Astrocyte of the spinal cord (primary cell): Measurements from ENCODE around the gene KCNC4.

Experiments
- DNase-seq: peaks from one replicate; pipeline ENCODE4 v3.0.0; 2011; ENCODE audit warnings: low read depth, low spot score
- H3K4me3 ChIP-seq: 2 replicates; pipeline ENCODE4 v1.5.1; 2011; ENCODE audit warnings: low read depth, mild to moderate bottlenecking, low read length, moderate library complexity
- in situ Hi-C: cut with HindIII; loops from 2 replicates; pipeline ENCODE4 v1.10.0; 2017; ENCODE audit warnings: low sequenced_read_pairs
- TF ChIP-seq, protein P1 (sequence below): IDR thresholded peaks from 2 replicates; pipeline ENCODE4 v1.5.1; 2012; ENCODE audit warnings: low read depth, mild to moderate bottlenecking, low read length, inconsistent platforms

Gene KCNC4

GRCh38 chr1:110165761-110166231, 44.3 kb upstream of the KCNC4 start:
- in situ Hi-C loops: no loop called here
- no peak for DNase-seq
- TF ChIP-seq, protein P1, sequence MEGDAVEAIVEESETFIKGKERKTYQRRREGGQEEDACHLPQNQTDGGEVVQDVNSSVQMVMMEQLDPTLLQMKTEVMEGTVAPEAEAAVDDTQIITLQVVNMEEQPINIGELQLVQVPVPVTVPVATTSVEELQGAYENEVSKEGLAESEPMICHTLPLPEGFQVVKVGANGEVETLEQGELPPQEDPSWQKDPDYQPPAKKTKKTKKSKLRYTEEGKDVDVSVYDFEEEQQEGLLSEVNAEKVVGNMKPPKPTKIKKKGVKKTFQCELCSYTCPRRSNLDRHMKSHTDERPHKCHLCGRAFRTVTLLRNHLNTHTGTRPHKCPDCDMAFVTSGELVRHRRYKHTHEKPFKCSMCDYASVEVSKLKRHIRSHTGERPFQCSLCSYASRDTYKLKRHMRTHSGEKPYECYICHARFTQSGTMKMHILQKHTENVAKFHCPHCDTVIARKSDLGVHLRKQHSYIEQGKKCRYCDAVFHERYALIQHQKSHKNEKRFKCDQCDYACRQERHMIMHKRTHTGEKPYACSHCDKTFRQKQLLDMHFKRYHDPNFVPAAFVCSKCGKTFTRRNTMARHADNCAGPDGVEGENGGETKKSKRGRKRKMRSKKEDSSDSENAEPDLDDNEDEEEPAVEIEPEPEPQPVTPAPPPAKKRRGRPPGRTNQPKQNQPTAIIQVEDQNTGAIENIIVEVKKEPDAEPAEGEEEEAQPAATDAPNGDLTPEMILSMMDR: no peak
- no peak overlapping the region for H3K4me3 ChIP-seq

DNA sequence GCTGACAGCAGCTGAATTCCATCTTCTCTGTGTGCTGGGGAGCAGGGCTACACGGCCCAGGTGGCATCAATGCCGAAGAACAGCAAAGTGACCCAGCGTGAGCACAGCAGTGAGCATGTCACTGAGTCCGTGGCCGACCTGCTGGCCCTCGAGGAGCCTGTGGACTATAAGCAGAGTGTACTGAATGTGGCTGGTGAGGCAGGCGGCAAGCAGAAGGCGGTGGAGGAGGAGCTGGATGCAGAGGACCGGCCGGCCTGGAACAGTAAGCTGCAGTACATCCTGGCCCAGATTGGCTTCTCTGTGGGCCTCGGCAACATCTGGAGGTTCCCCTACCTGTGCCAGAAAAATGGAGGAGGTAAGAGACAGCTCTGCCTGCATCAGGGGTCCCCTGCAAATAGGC, 43.3 kb upstream of the KCNC4 start:
- TF ChIP-seq, protein P1: no peak
- no peak for DNase-seq
- H3K4me3 ChIP-seq: no peak overlapping the region
- in situ Hi-C loops: no loop called here

- no peak for DNase-seq
- TF ChIP-seq, protein P1: no peak
- H3K4me3 ChIP-seq: no peak overlapping the region
- in situ Hi-C loops: no loop called here
Measured at GRCh38 chr1:110170766-110171733, 39.1 kb upstream of the KCNC4 start.

DNA sequence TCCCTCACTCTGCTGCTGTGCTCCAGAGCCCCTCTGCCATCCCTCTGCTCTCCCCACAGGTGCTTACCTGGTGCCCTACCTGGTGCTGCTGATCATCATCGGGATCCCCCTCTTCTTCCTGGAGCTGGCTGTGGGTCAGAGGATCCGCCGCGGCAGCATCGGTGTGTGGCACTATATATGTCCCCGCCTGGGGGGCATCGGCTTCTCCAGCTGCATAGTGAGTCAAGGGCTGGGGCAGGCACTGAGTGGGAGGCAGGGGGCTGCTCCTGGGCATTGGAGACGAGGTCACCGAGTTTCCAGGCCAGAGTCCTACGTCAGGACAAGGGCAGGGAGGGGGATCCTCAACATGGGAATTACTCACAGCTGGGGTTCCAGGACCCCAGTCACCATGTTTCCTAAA, 38.1 kb upstream of the KCNC4 start:
- TF ChIP-seq, protein P1: no peak
- no peak overlapping the region for H3K4me3 ChIP-seq
- DNase-seq: no peak
- in situ Hi-C loops: no loop called here

DNA sequence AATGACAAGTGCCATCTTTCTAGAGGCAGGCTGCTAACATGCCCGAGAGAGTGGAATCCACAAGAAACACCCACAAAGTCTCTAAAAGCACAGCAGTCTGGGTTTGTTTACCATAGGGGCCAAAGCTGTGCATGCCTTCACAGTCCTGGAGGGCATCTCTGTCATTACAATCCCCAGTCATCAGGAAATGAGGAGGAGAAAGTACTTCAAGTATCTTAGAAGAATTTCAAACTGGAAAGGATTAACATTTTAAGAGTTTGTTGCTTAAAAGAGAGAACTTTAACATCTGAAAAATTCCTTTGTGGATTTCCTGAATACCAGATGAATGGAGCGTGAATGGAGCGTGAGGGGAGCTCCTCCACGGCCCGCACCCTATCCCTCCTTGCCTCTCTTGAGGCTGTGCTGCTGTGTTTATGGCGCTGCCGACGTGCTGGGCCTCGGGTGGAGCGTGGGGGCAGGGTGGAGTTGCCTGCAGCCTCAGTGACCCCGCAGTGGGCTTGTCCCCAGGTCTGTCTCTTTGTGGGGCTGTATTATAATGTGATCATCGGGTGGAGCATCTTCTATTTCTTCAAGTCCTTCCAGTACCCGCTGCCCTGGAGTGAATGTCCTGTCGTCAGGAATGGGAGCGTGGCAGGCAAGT, 36.5 kb upstream of the KCNC4 start:
- in situ Hi-C loops: no loop called here
- TF ChIP-seq, protein P1: no peak
- H3K4me3 ChIP-seq: no peak overlapping the region
- DNase-seq: no peak

GRCh38 chr1:110174961-110175360, 35.2 kb upstream of the KCNC4 start:
- no peak overlapping the region for H3K4me3 ChIP-seq
- TF ChIP-seq, protein P1: no peak
- in situ Hi-C loops: no loop called here

More at GRCh38 chr1:110174961-110175360, 35.2 kb upstream of the KCNC4 start:
- DNase-seq: no peak
